DOHH2 (cell line): Measurements from ENCODE around the gene MYOG.

Source experiments
- CTCF ChIP-seq: fragments of 200-600 bp; sonication (generic); IDR thresholded peaks from one replicate; pipeline ENCODE4 v1.5.1; 2014; ENCODE audit warnings: antibody characterized with exemption, mild to moderate bottlenecking, low read depth, low read length; ENCODE audit not compliant: poor library complexity, severe bottlenecking
- EZH2phosphoT487 ChIP-seq: fragments of 200-600 bp; sonication (generic); IDR thresholded peaks from 2 replicates; pipeline ENCODE4 v1.6.1; 2017; ENCODE audit warnings: borderline replicate concordance, mild to moderate bottlenecking, antibody characterized with exemption, low read length, moderate library complexity, mixed read lengths

- TF ChIP-seq CTCF (no peak), EZH2phosphoT487 (no peak)
Measured at GRCh38 chr1:203049077-203049476, 36.7 kb downstream of the MYOG start.
